ENCODE data around the gene TUBAL3. TPM values are rescaled to one million over a fixed set of nuclear protein-coding genes. Genes with fewer than 3 reads are reported as not detected.

The TUBAL3 gene
- total RNA-seq, 4 donors from 2014 or later: 0.40 to 78.1 (median 49.0) TPM

DNA sequence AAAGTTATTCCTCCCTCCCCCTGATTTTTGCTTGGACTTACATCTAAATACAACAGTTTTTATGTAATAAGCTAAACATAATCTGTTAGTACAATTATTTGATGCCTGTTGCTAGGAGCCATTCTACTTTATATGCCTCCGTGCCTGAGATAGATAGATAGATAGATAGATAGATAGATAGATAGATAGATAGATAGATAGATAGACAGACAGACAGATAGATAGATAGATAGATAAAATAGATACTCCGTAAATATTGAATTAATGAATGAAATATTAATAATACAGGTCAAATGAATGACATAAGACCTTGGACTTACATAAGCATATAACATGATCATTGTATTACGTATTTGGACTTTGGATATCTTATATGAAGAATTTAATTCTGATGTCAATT is 30.7 kb upstream of the TUBAL3 start:
- Histone ChIP-seq H3K4me1 (peaks cover 0 to 8% (median 4%) of the 10 kb centered on the region in 4 donors), H3K9me3 (peaks cover 0 to 3% of the 10 kb centered on the region in 2 donors), H3K36me3 (peaks cover 0 to 7% (median 0%) of the 10 kb centered on the region in 4 donors), H3K4me3 (no peak overlapping the region), H3K27me3 (no peaks in the 10 kb centered on the region), H3K27ac (no peak overlapping the region)
- intact Hi-C loops (cut with DNase I; ENCODE audit: low total_unique reads): no loop called here
- no peak for DNase-seq
- TF ChIP-seq, protein P1, sequence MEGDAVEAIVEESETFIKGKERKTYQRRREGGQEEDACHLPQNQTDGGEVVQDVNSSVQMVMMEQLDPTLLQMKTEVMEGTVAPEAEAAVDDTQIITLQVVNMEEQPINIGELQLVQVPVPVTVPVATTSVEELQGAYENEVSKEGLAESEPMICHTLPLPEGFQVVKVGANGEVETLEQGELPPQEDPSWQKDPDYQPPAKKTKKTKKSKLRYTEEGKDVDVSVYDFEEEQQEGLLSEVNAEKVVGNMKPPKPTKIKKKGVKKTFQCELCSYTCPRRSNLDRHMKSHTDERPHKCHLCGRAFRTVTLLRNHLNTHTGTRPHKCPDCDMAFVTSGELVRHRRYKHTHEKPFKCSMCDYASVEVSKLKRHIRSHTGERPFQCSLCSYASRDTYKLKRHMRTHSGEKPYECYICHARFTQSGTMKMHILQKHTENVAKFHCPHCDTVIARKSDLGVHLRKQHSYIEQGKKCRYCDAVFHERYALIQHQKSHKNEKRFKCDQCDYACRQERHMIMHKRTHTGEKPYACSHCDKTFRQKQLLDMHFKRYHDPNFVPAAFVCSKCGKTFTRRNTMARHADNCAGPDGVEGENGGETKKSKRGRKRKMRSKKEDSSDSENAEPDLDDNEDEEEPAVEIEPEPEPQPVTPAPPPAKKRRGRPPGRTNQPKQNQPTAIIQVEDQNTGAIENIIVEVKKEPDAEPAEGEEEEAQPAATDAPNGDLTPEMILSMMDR (IDR thresholded peaks at IDR 0.05): no peak
- TF ChIP-seq POLR2A (IDR thresholded peaks at IDR 0.05) (no peak), EP300 (IDR thresholded peaks at IDR 0.05; ENCODE audit: low read depth) (no peak)
- WGBS, 2 donors (ENCODE audit: low coverage in 1 of 2): 90 to 94% methylated on average over 3 of the region's 3 CpGs
- in situ Hi-C loops (cut with MboI; ENCODE audit: low pct_ligation_motif_present in 1 of 4, low pct_unique_long_range_greater_than_20kb in 1 of 4, low sequenced_read_pairs in 3 of 4): loop anchor here in 2 of 4 donors (25.0 kb wide), 1 partner anchor 427 kb away; no protein-coding TSS in a partner anchor

DNA sequence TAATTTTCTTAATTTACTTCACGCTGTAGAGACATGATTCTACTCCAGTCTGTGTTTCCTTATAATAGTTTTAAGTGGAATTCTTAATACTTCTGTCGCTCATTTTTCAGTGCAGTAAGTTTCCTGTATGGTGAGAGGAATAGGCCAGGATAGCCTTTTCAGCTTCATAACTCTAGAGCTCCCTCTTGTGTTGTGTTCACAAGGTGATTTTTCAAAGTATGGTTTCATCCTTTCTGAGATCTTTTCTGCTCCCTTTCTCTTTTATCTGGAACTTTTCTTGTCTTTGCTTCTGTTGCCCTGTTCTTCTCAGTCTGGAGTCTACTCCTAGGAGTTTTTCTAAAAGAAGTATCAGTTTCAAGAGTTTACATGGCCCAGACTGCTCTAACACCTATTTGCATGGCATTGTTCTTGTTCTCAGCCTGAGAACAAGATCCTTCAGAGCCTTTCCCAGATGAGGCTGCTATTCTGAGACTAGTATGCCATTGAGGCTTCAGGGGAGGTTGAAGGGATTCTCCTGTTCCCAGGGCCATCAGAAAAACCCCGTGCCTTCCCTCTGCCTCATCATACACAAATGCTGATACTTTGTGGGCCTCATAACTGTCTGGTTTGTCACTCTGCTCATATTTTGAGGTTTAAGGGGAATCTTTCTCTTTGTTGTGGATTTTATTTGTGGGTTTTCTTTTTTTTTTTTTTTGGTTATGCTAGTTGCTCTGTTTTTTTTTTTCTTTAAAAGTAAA is 29.6 kb upstream of the TUBAL3 start:
- no peaks in the 10 kb centered on the region for H3K27me3 ChIP-seq
- in situ Hi-C loops (cut with MboI; ENCODE audit: low pct_ligation_motif_present in 1 of 4, low pct_unique_long_range_greater_than_20kb in 1 of 4, low sequenced_read_pairs in 3 of 4): loop anchor here in 2 of 4 donors (25.0 kb wide), 1 partner anchor 428 kb away; no protein-coding TSS in a partner anchor
- no peak overlapping the region for H3K27ac ChIP-seq
- no peak overlapping the region for H3K4me3 ChIP-seq
- peaks cover 0 to 8% (median 4%) of the 10 kb centered on the region in 4 donors for H3K4me1 ChIP-seq
- intact Hi-C loops (cut with DNase I; ENCODE audit: low total_unique reads): no loop called here
- TF ChIP-seq, protein P1 (IDR thresholded peaks at IDR 0.05): peak; percentile 58 to 71 (median 64)
- TF ChIP-seq EP300 (IDR thresholded peaks at IDR 0.05; ENCODE audit: low read depth): no peak
- WGBS, 2 donors (ENCODE audit: low coverage in 1 of 2): 53 to 57% methylated on average over 3 of the region's 3 CpGs
- H3K36me3 ChIP-seq: peaks cover 0 to 7% (median 0%) of the 10 kb centered on the region in 4 donors
- no peak for DNase-seq
- H3K9me3 ChIP-seq: peaks cover 0 to 3% of the 10 kb centered on the region in 2 donors

DNA sequence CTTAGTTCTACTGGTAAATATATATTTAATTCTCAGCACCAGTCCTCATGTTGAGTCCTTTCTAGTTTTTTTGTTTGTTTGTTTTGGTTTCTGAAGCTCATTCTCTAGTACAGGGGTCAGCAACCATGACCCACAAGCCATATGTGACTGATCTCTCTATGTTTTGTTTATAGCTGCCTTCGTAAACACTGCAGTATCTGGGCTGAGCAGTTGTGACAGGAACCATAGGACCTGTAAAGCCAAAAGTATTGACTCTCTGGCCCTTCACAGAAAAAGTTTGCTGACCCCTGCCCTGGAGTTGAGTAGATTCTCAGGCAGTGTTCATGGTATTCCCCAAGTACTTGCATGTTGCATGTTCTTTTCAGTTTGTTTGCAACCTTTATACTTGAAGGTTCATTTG is 28.6 kb upstream of the TUBAL3 start:
- Histone ChIP-seq H3K9me3 (peaks cover 0 to 3% of the 10 kb centered on the region in 2 donors), H3K4me3 (no peak overlapping the region), H3K27ac (no peak overlapping the region), H3K36me3 (peaks cover 0 to 7% (median 0%) of the 10 kb centered on the region in 4 donors), H3K4me1 (peaks cover 0 to 8% (median 4%) of the 10 kb centered on the region in 4 donors), H3K27me3 (no peaks in the 10 kb centered on the region)
- in situ Hi-C loops (cut with MboI; ENCODE audit: low pct_ligation_motif_present in 1 of 4, low pct_unique_long_range_greater_than_20kb in 1 of 4, low sequenced_read_pairs in 3 of 4) (loop anchor here in 2 of 4 donors (25.0 kb wide), 1 partner anchor 429 kb away; no protein-coding TSS in a partner anchor), intact Hi-C loops (cut with DNase I; ENCODE audit: low total_unique reads) (no loop called here)
- TF ChIP-seq POLR2AphosphoS5 (IDR thresholded peaks at IDR 0.05): no peak
- TF ChIP-seq POLR2A (IDR thresholded peaks at IDR 0.05): no peak
- TF ChIP-seq, protein P1 (IDR thresholded peaks at IDR 0.05): no peak
- no peak for TF ChIP-seq EP300 (IDR thresholded peaks at IDR 0.05; ENCODE audit: low read depth)
- no peak for DNase-seq
- WGBS, 2 donors (ENCODE audit: low coverage in 1 of 2): 70 to 80% methylated on average over 1 of the region's 1 CpG

DNA sequence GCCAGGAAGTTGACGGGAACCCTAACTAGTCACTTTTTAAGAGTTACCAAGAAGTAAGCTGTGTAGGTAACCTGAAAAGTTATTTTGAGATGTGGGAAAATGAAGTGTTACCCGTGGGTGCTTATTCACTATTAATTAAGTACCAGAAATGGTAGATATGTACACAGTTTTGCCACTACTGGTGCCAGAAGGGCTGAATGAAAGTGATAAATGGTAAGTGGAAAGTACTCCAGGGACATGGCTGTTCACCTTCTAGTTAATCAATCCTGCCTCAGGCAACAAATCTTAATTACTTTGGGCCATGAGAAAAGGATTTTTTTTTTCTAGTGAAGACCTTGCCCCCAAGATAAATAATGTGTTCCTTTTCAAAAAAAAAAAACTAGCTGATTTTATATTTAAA is 23.5 kb upstream of the TUBAL3 start:
- Histone ChIP-seq H3K4me3 (no peak overlapping the region), H3K27me3 (no peaks in the 10 kb centered on the region), H3K27ac (no peak overlapping the region), H3K9me3 (peaks cover 0 to 3% of the 10 kb centered on the region in 2 donors), H3K4me1 (no peaks in the 10 kb centered on the region), H3K36me3 (peaks cover 0 to 7% (median 0%) of the 10 kb centered on the region in 4 donors)
- intact Hi-C loops (cut with DNase I; ENCODE audit: low total_unique reads): no loop called here
- in situ Hi-C loops (cut with MboI; ENCODE audit: low pct_ligation_motif_present in 1 of 4, low pct_unique_long_range_greater_than_20kb in 1 of 4, low sequenced_read_pairs in 3 of 4): loop anchor here in 2 of 4 donors (25.0 kb wide), 1 partner anchor 434 kb away; no protein-coding TSS in a partner anchor
- WGBS, 2 donors (ENCODE audit: low coverage in 1 of 2): 73 to 79% methylated on average over 2 of the region's 2 CpGs
- no peak for TF ChIP-seq POLR2A (IDR thresholded peaks at IDR 0.05)
- no peak for TF ChIP-seq EP300 (IDR thresholded peaks at IDR 0.05; ENCODE audit: low read depth)
- no peak for TF ChIP-seq POLR2AphosphoS5 (IDR thresholded peaks at IDR 0.05)
- TF ChIP-seq, protein P1 (IDR thresholded peaks at IDR 0.05): no peak
- no peak for DNase-seq
